Keratinocyte (primary cell): ENCODE measurements around the gene GGACT. TPM values are rescaled to one million over a fixed set of nuclear protein-coding genes. Genes with fewer than 3 reads are reported as not detected.

Source experiments
- DNase-seq: peaks from one replicate; pipeline ENCODE4 v3.0.0-alpha.2; 2011; ENCODE audit warnings: low read depth, missing footprints, low spot score
- FAIRE-seq: peaks from 2 replicates; lab custom pipeline; 2011; peaks lifted over from hg19 to GRCh38; lab: Jason Lieb, UNC
- H2AFZ ChIP-seq: 2 replicates; pipeline ENCODE4 v1.6.0; 2012; ENCODE audit warnings: low read length, control low read depth, inconsistent platforms; ENCODE audit not compliant: control insufficient read depth
- H3K27ac ChIP-seq: 2 replicates; pipeline ENCODE4 v1.5.1; 2011; ENCODE audit warnings: low read length; ENCODE audit not compliant: control insufficient read depth, insufficient read depth
- H3K27me3 ChIP-seq: 3 replicates; pipeline ENCODE4 v1.6.0; 2011; ENCODE audit warnings: low read length; ENCODE audit not compliant: control insufficient read depth, insufficient read depth; ENCODE audit errors: extremely low read depth
- H3K36me3 ChIP-seq, 2 experiments: 2 replicates in 1 of 2; 3 replicates in 1 of 2; pipeline ENCODE4 v1.5.1; 2011; ENCODE audit warnings: low read length in 2 of 2, mild to moderate bottlenecking in 1 of 2; ENCODE audit not compliant: control insufficient read depth in 2 of 2, insufficient read depth in 2 of 2; ENCODE audit errors: extremely low read depth in 1 of 2
- H3K4me1 ChIP-seq: 3 replicates; pipeline ENCODE4 v1.5.1; 2011; ENCODE audit warnings: low read length; ENCODE audit not compliant: control insufficient read depth, insufficient read depth; ENCODE audit errors: extremely low read depth
- H3K4me2 ChIP-seq: 3 replicates; pipeline ENCODE4 v1.6.0; 2011; ENCODE audit warnings: low read depth, low read length; ENCODE audit not compliant: control insufficient read depth, insufficient read depth; ENCODE audit errors: extremely low read depth
- H3K4me3 ChIP-seq, 3 experiments: fragments of 200-600 bp in 1 of 3; sonication (generic) in 1 of 3; 2 replicates in 2 of 3; 3 replicates in 1 of 3; pipeline ENCODE4 v1.5.1; 2011 to 2016; ENCODE audit warnings: low read length in 3 of 3, mild to moderate bottlenecking in 3 of 3, control low read depth in 2 of 3, inconsistent platforms in 1 of 3, low read depth in 1 of 3, mixed read lengths in 1 of 3, mixed run types in 1 of 3, moderate library complexity in 1 of 3; ENCODE audit not compliant: control insufficient read depth in 2 of 3, insufficient read depth in 2 of 3; ENCODE audit errors: extremely low read depth in 1 of 3
- H3K79me2 ChIP-seq: 2 replicates; pipeline ENCODE4 v1.6.0; 2012; ENCODE audit warnings: low read length; ENCODE audit not compliant: control insufficient read depth, insufficient read depth
- H3K9ac ChIP-seq: 3 replicates; pipeline ENCODE4 v1.6.0; 2011; ENCODE audit warnings: low read length; ENCODE audit not compliant: control insufficient read depth, insufficient read depth; ENCODE audit errors: extremely low read depth
- H3K9me1 ChIP-seq: 3 replicates; pipeline ENCODE4 v1.6.0; 2011; ENCODE audit warnings: low read length; ENCODE audit not compliant: control insufficient read depth, insufficient read depth; ENCODE audit errors: extremely low read depth
- H3K9me3 ChIP-seq: 2 replicates; pipeline ENCODE4 v1.5.1; 2012; ENCODE audit warnings: low read depth, low read length; ENCODE audit not compliant: control insufficient read depth
- H4K20me1 ChIP-seq: 3 replicates; pipeline ENCODE4 v1.6.0; 2011; ENCODE audit warnings: low read length; ENCODE audit not compliant: control insufficient read depth, insufficient read depth; ENCODE audit errors: extremely low read depth
- EZH2 ChIP-seq: IDR thresholded peaks from one replicate; pipeline ENCODE4 v1.6.1; 2012; ENCODE audit warnings: inconsistent platforms, mild to moderate bottlenecking, low read length, moderate library complexity
- dilution Hi-C: fragments of 300-500 bp; cut with MboI; formaldehyde crosslinking; loops from one replicate; pipeline ENCODE4 v1.7.0; 2020; ENCODE audit warnings: low sequenced_read_pairs; ENCODE audit not compliant: extremely low pct_ligation_motif_present
- polyA plus RNA-seq, 5 experiments: library from polyadenylated mRNA; depleted of rRNA in 3 of 5; stranded (reverse) in 3 of 5; stranded (forward) in 1 of 5; unstranded in 1 of 5; fragments of >200 nt; gene quantifications; 1 replicate in 1 of 5; 2 replicates in 3 of 5; 3 replicates in 1 of 5; pipeline versions ENCODE4 v1.2.1 to v1.2.3, GENCODE V29; 2011 to 2012; ENCODE audit warnings: missing spikeins in 2 of 5, low read depth in 1 of 5, low replicate concordance in 1 of 5
- TF ChIP-seq, protein P1 (sequence below), 3 experiments: IDR thresholded peaks in 1 of 3; conservative IDR thresholded peaks in 1 of 3; optimal IDR thresholded peaks in 1 of 3; 2 replicates in 2 of 3; 3 replicates in 1 of 3; pipeline versions ENCODE3 to v1.5.1; 2011; ENCODE audit warnings: low read length in 3 of 3, mild to moderate bottlenecking in 3 of 3, moderate library complexity in 2 of 3, control low read depth in 1 of 3, inconsistent platforms in 1 of 3; ENCODE audit not compliant: insufficient read depth in 2 of 3; ENCODE audit errors: extremely low read depth in 1 of 3

GGACT gene
- polyA plus RNA-seq, 1 donor (not counting 4 experiments of a cell fraction or from before 2014, with no cell fraction given): 8.2 TPM

DNA sequence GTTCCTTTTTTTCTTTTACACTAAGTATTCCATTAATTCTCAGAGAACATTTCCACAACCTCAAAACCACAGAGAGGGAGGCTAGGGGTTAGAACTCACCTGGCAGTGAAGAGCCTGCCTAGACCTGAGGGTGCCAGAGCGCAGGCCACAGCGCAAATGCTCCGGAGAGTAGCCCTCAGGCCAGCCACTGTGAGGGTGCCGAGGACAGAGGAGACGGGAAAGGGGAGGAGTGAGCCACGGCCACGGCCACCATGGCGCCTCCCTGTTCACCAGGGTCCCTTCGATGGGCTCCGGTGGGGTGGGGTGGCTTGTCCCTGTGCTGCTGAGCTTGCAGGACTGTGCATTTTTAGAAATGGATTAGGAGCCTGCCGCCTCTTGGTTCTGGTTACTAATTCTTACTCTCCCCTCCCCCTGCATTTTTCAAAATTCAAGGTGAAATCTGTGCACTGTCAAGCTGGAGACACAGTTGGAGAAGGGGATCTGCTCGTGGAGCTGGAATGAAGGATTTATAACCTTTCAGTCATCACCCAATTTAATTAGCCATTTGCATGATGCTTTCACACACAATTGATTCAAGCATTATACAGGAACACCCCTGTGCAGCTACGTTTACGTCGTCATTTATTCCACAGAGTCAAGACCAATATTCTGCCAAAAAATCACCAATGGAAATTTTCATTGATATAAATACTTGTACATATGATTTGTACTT is 58.8 kb downstream of the GGACT start:
- no peak overlapping the region for H3K4me3 ChIP-seq
- no peak overlapping the region for H3K4me2 ChIP-seq
- H3K27me3 ChIP-seq: no peaks in the 10 kb centered on the region
- H3K9ac ChIP-seq: no peak overlapping the region
- DNase-seq: no peak
- no peak overlapping the region for H3K27ac ChIP-seq
- no peaks in the 10 kb centered on the region for H3K9me1 ChIP-seq
- H3K36me3 ChIP-seq: peaks cover 0 to 3% of the 10 kb centered on the region in 2 experiments
- dilution Hi-C loops: no loop called here
- no peak for FAIRE-seq
- H4K20me1 ChIP-seq: no peaks in the 10 kb centered on the region
- TF ChIP-seq EZH2: no peak
- H3K79me2 ChIP-seq: no peaks in the 10 kb centered on the region
- no peak overlapping the region for H2AFZ ChIP-seq
- H3K9me3 ChIP-seq: no peaks in the 10 kb centered on the region
- H3K4me1 ChIP-seq: no peaks in the 10 kb centered on the region

- Histone ChIP-seq H3K9me1 (no peaks in the 10 kb centered on the region), H3K27ac (no peak overlapping the region), H3K4me1 (no peaks in the 10 kb centered on the region), H4K20me1 (no peaks in the 10 kb centered on the region), H3K79me2 (no peaks in the 10 kb centered on the region), H3K9ac (no peak overlapping the region), H3K4me3 (no peak overlapping the region), H2AFZ (no peak overlapping the region), H3K4me2 (no peak overlapping the region), H3K36me3 (peaks cover 0 to 3% of the 10 kb centered on the region in 2 experiments), H3K27me3 (no peaks in the 10 kb centered on the region), H3K9me3 (no peaks in the 10 kb centered on the region)
- dilution Hi-C loops: no loop called here
- TF ChIP-seq, protein P1, sequence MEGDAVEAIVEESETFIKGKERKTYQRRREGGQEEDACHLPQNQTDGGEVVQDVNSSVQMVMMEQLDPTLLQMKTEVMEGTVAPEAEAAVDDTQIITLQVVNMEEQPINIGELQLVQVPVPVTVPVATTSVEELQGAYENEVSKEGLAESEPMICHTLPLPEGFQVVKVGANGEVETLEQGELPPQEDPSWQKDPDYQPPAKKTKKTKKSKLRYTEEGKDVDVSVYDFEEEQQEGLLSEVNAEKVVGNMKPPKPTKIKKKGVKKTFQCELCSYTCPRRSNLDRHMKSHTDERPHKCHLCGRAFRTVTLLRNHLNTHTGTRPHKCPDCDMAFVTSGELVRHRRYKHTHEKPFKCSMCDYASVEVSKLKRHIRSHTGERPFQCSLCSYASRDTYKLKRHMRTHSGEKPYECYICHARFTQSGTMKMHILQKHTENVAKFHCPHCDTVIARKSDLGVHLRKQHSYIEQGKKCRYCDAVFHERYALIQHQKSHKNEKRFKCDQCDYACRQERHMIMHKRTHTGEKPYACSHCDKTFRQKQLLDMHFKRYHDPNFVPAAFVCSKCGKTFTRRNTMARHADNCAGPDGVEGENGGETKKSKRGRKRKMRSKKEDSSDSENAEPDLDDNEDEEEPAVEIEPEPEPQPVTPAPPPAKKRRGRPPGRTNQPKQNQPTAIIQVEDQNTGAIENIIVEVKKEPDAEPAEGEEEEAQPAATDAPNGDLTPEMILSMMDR (optimal IDR thresholded peaks at IDR 0.05 in 1 of 3, IDR thresholded peaks at IDR 0.05 in 1 of 3, conservative IDR thresholded peaks at IDR 0.05 in 1 of 3; ENCODE audit: extremely low read depth in 1 of 3, insufficient read depth in 2 of 3, low read length in 3 of 3): no peak
- no peak for TF ChIP-seq EZH2
- FAIRE-seq: no peak
- DNase-seq: no peak
Observed at GRCh38 chr13:100528820-100529219, 59.8 kb downstream of the GGACT start.
